Activated CD4-positive, alpha-beta T cell treated with anti-CD3 and anti-CD28 coated beads, Interleukin-2, amount 10 ng/mL, durations not matched to agents 7 days and 5 days (primary cell): Measurements from ENCODE around the gene COL19A1. TPM values are rescaled to one million over a fixed set of nuclear protein-coding genes. Genes with fewer than 3 reads are reported as not detected.

ENCODE experiments used
- CTCF ChIA-PET: fragments of 350-600 bp; sonication (Branson Sonifier 250); formaldehyde crosslinking; loops from one replicate; lab custom pipeline; 2021; ENCODE audit warnings: antibody characterized with exemption; lab: Charles Lee
- POLR2A ChIA-PET: fragments of 350-600 bp; sonication (Branson Sonifier 250); formaldehyde crosslinking; loops from one replicate; lab custom pipeline; 2021; ENCODE audit warnings: antibody characterized with exemption; lab: Charles Lee
- DNase-seq: peaks from one replicate; pipeline ENCODE4 v3.0.0-alpha.2; 2020
- H3K27ac Mint-ChIP-seq: one replicate; pipeline ENCODE4 v1.8.0; 2021; ENCODE audit warnings: mild to moderate bottlenecking, moderate library complexity, mixed read lengths
- H3K27me3 Mint-ChIP-seq: one replicate; pipeline ENCODE4 v1.8.0; 2021; ENCODE audit warnings: mixed read lengths
- H3K36me3 Mint-ChIP-seq: one replicate; pipeline ENCODE4 v1.8.0; 2021; ENCODE audit warnings: low read depth, mixed read lengths
- H3K4me1 Mint-ChIP-seq: one replicate; pipeline ENCODE4 v1.8.0; 2021; ENCODE audit warnings: mixed read lengths
- H3K4me3 Mint-ChIP-seq: one replicate; pipeline ENCODE4 v1.8.0; 2021; ENCODE audit warnings: mild to moderate bottlenecking, moderate library complexity, mixed read lengths
- H3K9me3 Mint-ChIP-seq: one replicate; pipeline ENCODE4 v1.8.0; 2021; ENCODE audit warnings: mixed read lengths
- total RNA-seq, 2 experiments: library from RNA; stranded (reverse); gene quantifications; one replicate each; pipeline ENCODE4 v1.2.3, GENCODE V29; 2021

COL19A1 gene
- total RNA-seq, 2 experiments from 2014 or later = not detected

DNA sequence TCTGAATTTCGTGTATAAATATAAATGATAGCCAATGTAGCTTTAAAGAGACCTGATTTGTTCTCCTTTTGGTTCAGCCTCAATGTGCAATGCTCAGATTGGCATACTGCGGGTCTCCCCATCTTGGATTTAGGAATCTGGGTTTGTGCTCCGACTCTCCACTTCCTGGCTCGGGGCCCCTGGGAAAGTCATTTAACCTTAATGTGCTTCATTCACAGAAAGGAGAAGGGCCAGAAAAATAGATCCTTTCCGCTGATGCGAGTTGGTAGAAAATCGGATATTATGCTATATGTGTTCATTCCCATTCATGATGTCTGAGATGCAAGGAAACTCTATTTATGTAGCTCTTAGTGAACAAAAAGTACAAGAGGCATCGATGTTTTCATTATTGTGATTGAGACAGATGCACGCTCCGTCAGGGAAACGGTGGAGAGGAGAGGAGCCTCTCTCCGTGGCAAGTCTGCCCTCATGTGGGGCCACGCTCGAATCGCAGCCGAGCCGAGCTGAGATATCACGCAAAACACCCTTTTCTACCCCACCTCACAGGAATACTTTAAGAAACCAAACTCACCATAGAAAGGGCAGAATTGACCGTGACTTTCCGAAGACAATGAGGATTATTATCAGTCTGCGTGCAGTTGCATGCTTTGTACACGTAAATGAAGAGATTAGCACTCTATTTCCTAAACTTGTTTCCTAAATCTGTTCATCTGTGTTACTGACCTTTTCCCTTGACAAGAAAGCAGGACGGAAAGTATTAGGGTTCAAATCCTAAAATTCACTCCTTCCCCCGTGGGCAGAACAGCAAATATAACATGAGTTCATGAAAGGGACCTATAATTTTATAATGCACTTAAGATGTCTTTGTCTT, 300.0 kb downstream of the COL19A1 start:
- no peak overlapping the region for H3K4me3 Mint-ChIP-seq
- ChIA-PET POLR2A (no interaction called here), CTCF (no interaction called here)
- H3K27ac Mint-ChIP-seq = no peak overlapping the region
- H3K36me3 Mint-ChIP-seq = no peaks in the 10 kb centered on the region
- H3K9me3 Mint-ChIP-seq = no peaks in the 10 kb centered on the region
- peaks cover 27% of the 10 kb centered on the region for H3K27me3 Mint-ChIP-seq
- peak; percentile 25 for DNase-seq
- peaks cover 3% of the 10 kb centered on the region for H3K4me1 Mint-ChIP-seq

DNA sequence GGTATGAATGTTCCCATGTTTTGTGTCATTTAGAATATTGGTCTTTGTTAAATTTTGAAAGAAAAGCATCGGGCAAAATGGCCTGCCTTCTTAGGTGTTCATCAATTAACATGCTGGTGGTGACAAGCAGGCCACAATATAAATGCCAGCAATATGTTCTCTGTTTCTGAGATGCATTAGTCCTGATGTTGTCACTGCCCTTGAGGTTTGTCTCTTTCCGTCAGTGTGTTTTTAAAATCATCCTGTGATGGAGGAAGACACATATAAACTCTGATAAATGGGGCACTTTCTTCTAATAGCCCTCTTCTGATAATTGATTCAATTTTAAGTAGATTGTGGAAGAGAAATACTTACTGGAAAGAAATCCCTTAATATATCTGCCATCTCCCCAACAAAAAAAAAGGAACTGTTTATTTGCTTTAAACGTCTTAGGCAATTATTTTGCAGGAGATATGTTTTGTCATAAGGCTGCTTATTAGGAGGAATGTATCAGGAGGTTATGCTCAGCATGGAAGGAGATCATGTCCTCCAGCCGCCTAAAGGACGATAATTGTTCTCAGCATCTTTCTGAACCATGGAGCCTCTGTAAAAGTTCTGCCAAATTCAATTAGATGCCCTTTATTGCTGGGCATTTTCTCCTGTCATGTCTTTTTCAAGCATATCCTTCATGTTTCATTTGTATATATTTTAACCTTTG, 302.5 kb downstream of the COL19A1 start:
- Mint-ChIP-seq H3K27ac (no peak overlapping the region), H3K9me3 (no peaks in the 10 kb centered on the region), H3K4me3 (no peak overlapping the region), H3K4me1 (peaks cover 3% of the 10 kb centered on the region), H3K36me3 (no peaks in the 10 kb centered on the region), H3K27me3 (peaks cover 27% of the 10 kb centered on the region)
- POLR2A ChIA-PET = no interaction called here
- no peak for DNase-seq
- CTCF ChIA-PET = no interaction called here

DNA sequence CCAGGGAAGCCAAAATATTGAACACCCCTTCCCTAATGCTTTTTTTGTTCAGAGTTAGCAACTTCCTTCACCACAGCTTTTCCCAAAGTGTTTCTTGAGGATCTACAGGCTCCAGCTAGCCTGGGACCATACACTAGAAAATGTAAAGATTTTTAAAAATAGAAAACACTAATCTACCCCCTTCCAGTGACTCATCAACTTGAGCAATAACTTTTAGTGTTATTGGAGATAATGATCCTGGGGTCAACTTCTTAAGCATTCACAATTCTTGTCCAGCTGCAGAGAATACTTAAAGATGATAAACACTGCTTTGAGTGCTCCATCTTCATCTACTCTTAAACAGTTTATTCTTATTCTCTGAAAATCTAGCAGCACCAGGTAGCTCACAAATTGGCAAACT, 304.9 kb downstream of the COL19A1 start:
- Mint-ChIP-seq H3K4me1 (peaks cover 3% of the 10 kb centered on the region), H3K4me3 (no peak overlapping the region), H3K27me3 (peaks cover 17% of the 10 kb centered on the region), H3K36me3 (no peaks in the 10 kb centered on the region), H3K9me3 (no peaks in the 10 kb centered on the region), H3K27ac (no peak overlapping the region)
- DNase-seq = no peak
- POLR2A ChIA-PET = no interaction called here
- CTCF ChIA-PET = no interaction called here

- Mint-ChIP-seq H3K36me3 (no peaks in the 10 kb centered on the region), H3K9me3 (no peaks in the 10 kb centered on the region), H3K27me3 (peaks cover 8% of the 10 kb centered on the region), H3K4me3 (no peak overlapping the region), H3K4me1 (no peaks in the 10 kb centered on the region), H3K27ac (no peak overlapping the region)
- ChIA-PET CTCF (no interaction called here), POLR2A (no interaction called here)
- no peak for DNase-seq
Observed at GRCh38 chr6:70172252-70172651, 305.9 kb downstream of the COL19A1 start.

DNA sequence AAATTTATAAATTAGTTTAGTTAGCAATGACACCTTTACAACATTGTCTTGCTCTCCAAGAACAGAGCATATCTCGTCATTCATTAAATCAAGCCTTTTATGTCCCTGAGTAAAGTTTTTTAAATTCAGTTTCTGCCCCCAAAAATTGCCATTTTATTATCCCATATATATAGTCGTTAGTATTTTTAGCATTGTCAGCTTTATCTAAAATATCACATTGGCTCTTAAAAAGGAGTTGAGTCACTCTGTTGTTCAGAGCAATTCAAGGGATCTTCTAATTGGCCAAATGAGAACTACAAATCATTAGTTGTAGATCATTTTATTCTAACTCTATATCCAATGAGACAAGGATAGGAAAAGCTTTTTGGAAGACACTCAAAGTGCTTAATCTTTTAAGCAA, 309.4 kb downstream of the COL19A1 start:
- POLR2A ChIA-PET = no interaction called here
- CTCF ChIA-PET = no interaction called here
- no peaks in the 10 kb centered on the region for H3K9me3 Mint-ChIP-seq
- H3K36me3 Mint-ChIP-seq = no peaks in the 10 kb centered on the region
- H3K27ac Mint-ChIP-seq = no peak overlapping the region
- no peak for DNase-seq
- no peak overlapping the region for H3K4me3 Mint-ChIP-seq
- no peaks in the 10 kb centered on the region for H3K4me1 Mint-ChIP-seq
- H3K27me3 Mint-ChIP-seq = peaks cover 2% of the 10 kb centered on the region

DNA sequence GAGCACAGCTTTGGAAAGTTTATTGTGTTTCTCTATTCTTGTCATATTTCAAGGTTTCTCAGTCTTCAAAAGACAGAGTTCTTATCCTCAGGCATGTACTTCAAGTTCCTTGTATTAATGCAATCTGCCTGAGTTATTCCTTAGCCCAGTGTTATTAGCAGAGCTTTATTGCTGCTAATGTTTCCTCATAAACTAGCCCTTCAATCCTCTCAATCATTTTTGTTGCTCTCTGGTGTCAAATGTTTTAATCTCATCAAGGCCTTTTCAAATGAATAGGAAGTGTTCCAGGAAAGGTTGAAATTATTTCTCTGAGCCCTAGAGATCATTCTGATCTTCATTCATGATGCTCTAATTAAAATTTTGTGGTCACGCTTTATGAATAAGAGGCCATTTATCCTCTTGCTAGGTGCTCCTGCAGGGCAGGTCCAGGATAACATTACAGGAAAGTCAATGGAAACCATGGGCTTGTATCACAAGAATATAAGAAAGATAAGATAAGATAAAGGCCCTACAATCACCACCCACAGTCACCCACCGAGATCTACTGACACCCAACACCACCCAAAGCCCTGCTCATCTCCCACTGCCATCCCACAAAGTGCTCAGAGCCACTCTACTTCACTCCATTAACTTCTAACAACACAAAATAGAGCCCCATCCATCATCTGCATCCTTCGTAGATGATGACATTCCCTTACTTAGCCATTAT, 310.6 kb downstream of the COL19A1 start:
- DNase-seq = no peak
- Mint-ChIP-seq H3K4me1 (no peaks in the 10 kb centered on the region), H3K9me3 (no peaks in the 10 kb centered on the region), H3K27ac (no peak overlapping the region), H3K4me3 (no peak overlapping the region), H3K27me3 (peaks cover 2% of the 10 kb centered on the region), H3K36me3 (no peaks in the 10 kb centered on the region)
- ChIA-PET POLR2A (interaction anchor here (0.7 kb wide), 1 partner anchor 17 kb away, joined by 3 read pairs; no protein-coding TSS in a partner anchor), CTCF (no interaction called here)

DNA sequence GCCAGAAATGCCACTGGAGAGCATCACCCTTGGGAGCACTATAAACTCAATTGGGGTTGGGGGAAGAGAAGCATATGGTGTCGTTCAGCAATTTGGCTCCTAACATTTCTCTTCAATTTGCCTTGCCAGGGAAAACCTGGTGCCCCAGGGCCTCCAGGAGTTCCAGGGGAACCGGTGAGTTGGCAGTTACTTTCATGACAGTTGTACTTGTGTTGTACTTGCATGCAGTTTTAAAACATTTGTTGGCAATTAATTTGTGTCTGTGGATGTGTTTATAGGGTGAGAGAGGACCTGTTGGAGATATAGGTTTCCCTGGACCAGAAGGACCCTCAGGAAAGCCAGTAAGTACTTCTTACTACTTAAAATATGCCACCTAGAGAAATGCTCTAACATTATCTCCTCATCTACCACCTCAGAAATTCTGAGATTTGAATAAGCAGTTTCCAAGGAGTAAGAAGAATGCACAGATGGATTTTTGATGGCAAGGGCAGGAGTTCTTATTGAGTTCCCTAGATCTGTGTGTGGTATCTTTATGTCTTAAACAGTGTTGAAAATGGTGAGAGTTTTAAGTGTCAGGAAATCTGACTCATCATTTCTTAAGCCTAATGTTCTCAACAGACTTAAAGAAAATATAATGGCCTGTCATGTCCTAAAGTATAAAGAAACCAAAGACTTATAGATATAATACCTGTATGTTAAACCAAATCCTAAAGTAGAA, 314.0 kb downstream of the COL19A1 start:
- POLR2A ChIA-PET = no interaction called here
- CTCF ChIA-PET = no interaction called here
- Mint-ChIP-seq H3K4me3 (no peak overlapping the region), H3K36me3 (no peaks in the 10 kb centered on the region), H3K4me1 (no peaks in the 10 kb centered on the region), H3K27me3 (peaks cover 2% of the 10 kb centered on the region), H3K27ac (no peak overlapping the region), H3K9me3 (no peaks in the 10 kb centered on the region)
- no peak for DNase-seq

GRCh38 chr6:70180901-70181599, 314.7 kb downstream of the COL19A1 start:
- no peak overlapping the region for H3K27ac Mint-ChIP-seq
- no peak for DNase-seq
- H3K27me3 Mint-ChIP-seq = peaks cover 2% of the 10 kb centered on the region
- no peaks in the 10 kb centered on the region for H3K9me3 Mint-ChIP-seq
- ChIA-PET CTCF (no interaction called here), POLR2A (no interaction called here)
- H3K36me3 Mint-ChIP-seq = no peaks in the 10 kb centered on the region
- H3K4me3 Mint-ChIP-seq = no peak overlapping the region
- H3K4me1 Mint-ChIP-seq = no peaks in the 10 kb centered on the region

- Mint-ChIP-seq H3K4me1 (no peaks in the 10 kb centered on the region), H3K27ac (no peak overlapping the region), H3K36me3 (no peaks in the 10 kb centered on the region), H3K9me3 (no peaks in the 10 kb centered on the region), H3K4me3 (no peak overlapping the region), H3K27me3 (no peaks in the 10 kb centered on the region)
- ChIA-PET POLR2A (no interaction called here), CTCF (no interaction called here)
- DNase-seq = no peak
Observed at GRCh38 chr6:70183538-70183937, 317.2 kb downstream of the COL19A1 start.

DNA sequence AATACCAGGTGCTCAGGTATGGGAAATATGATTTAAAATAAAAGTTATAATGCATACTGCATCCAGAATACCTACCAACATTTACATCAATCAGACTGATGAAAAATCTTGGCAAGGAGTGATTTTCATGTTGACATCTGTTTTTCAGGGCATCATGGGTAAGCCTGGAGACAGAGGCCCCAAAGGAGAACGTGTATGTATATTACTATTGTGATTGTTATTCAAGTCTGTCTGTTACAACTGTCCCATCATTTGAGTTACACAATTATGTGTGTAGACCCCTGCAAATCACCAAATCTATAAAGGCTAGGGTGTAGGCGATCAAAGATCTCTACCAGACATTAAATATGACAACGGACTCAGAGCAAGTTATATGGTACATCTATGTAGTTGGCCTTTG, 318.4 kb downstream of the COL19A1 start:
- H3K4me1 Mint-ChIP-seq = no peaks in the 10 kb centered on the region
- H3K27me3 Mint-ChIP-seq = no peaks in the 10 kb centered on the region
- CTCF ChIA-PET = no interaction called here
- no peak overlapping the region for H3K27ac Mint-ChIP-seq
- H3K4me3 Mint-ChIP-seq = no peak overlapping the region
- POLR2A ChIA-PET = no interaction called here
- H3K9me3 Mint-ChIP-seq = no peaks in the 10 kb centered on the region
- no peak for DNase-seq
- no peaks in the 10 kb centered on the region for H3K36me3 Mint-ChIP-seq

DNA sequence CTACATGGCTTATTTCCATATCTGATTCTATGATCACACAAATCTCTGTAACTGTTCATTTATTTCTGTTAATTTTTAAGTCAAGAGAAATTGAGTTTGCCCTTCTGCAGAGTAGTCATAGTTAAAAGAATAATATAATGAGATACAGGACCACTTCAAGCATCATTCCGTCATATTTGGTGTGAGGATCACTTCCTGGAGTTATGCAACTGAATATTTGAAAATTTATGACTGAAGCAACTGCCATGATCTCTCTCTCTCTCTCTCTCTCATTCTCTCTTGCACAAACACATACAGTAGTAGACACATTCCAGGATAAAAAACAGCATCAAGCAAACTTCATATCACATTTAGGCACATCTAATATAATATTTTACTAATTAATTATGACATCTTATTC, 320.1 kb downstream of the COL19A1 start:
- H3K4me1 Mint-ChIP-seq = no peaks in the 10 kb centered on the region
- peaks cover 3% of the 10 kb centered on the region for H3K27me3 Mint-ChIP-seq
- no peak for DNase-seq
- H3K36me3 Mint-ChIP-seq = no peaks in the 10 kb centered on the region
- no peak overlapping the region for H3K27ac Mint-ChIP-seq
- no peaks in the 10 kb centered on the region for H3K9me3 Mint-ChIP-seq
- ChIA-PET POLR2A (no interaction called here), CTCF (no interaction called here)
- H3K4me3 Mint-ChIP-seq = no peak overlapping the region

GRCh38 chr6:70188202-70188601, 321.8 kb downstream of the COL19A1 start:
- no peaks in the 10 kb centered on the region for H3K4me1 Mint-ChIP-seq
- H3K36me3 Mint-ChIP-seq = no peaks in the 10 kb centered on the region
- no peak overlapping the region for H3K27ac Mint-ChIP-seq
- DNase-seq = no peak
- ChIA-PET POLR2A (no interaction called here), CTCF (no interaction called here)
- H3K9me3 Mint-ChIP-seq = no peaks in the 10 kb centered on the region
- H3K4me3 Mint-ChIP-seq = no peak overlapping the region
- H3K27me3 Mint-ChIP-seq = peaks cover 3% of the 10 kb centered on the region
